22Rv1 (cell line): ENCODE data around the gene CUL4A.

ENCODE experiments used
- ZFX ChIP-seq: fragments of 450-650 bp; IDR thresholded peaks from 2 replicates; pipeline ENCODE4 v1.6.1; 2017; ENCODE audit warnings: antibody characterized with exemption, borderline replicate concordance
- TF ChIP-seq, protein P1 (sequence below): fragments of 450-650 bp; IDR thresholded peaks from 2 replicates; pipeline ENCODE4 v1.5.1; 2017; ENCODE audit warnings: mild to moderate bottlenecking

DNA sequence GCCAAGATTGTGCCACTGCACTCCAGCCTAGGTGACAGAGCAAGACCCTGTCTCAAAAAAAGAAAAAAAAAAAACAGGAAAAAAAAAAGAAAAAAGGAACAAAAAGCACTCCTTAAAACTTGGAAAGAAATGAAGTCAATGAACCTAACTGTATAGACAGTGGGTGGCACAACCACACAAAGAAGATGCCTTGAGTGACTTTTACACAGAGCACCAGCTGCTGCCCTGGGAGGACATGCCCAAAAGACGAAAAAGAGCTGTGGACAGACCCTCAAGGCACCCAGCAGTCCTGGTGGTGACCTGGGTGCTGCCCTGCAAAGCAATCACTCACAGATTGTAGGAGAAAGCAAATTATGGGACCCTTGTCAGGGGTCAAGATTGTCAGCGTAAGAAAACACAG is 81.7 kb downstream of the CUL4A start:
- TF ChIP-seq, protein P1, sequence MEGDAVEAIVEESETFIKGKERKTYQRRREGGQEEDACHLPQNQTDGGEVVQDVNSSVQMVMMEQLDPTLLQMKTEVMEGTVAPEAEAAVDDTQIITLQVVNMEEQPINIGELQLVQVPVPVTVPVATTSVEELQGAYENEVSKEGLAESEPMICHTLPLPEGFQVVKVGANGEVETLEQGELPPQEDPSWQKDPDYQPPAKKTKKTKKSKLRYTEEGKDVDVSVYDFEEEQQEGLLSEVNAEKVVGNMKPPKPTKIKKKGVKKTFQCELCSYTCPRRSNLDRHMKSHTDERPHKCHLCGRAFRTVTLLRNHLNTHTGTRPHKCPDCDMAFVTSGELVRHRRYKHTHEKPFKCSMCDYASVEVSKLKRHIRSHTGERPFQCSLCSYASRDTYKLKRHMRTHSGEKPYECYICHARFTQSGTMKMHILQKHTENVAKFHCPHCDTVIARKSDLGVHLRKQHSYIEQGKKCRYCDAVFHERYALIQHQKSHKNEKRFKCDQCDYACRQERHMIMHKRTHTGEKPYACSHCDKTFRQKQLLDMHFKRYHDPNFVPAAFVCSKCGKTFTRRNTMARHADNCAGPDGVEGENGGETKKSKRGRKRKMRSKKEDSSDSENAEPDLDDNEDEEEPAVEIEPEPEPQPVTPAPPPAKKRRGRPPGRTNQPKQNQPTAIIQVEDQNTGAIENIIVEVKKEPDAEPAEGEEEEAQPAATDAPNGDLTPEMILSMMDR = no peak
- TF ChIP-seq ZFX = no peak
